Measurements from ENCODE around the gene PAK1IP1. TPM values are rescaled to one million over a fixed set of nuclear protein-coding genes. Genes with fewer than 3 reads are reported as not detected.

PAK1IP1 gene
- total RNA-seq (10 to 100 TPM in 1 of 9 donors, 1 to 10 TPM in 8; 6.1 to 12.7 (median 8.7) TPM), polyA plus RNA-seq (10 to 100 TPM in 1 of 2 donors, 1 to 10 TPM in 1; 7.9 to 21.0 TPM)
- long read RNA-seq, donor 1, transcript PAK1IP1-201 (10 exons, 1,800 nt) = major isoform, 7 of 11 reads
- long read RNA-seq, donor 1, partial matches to known transcripts = 0 of 11 reads
- long read RNA-seq, donor 1, other reads (novel, unspliced or antisense) = 4 of 11 reads
- long read RNA-seq, donor 2, transcript PAK1IP1-201 (10 exons, 1,800 nt) = major isoform, 20 of 27 reads
- long read RNA-seq, donor 2, partial matches to known transcripts = 1 of 27 reads
- long read RNA-seq, donor 2, other reads (novel, unspliced or antisense) = 6 of 27 reads
- long read RNA-seq, donor 3, transcript PAK1IP1-201 (10 exons, 1,800 nt) = major isoform, 13 of 14 reads
- long read RNA-seq, donor 3, partial matches to known transcripts = 0 of 14 reads
- long read RNA-seq, donor 3, other reads (novel, unspliced or antisense) = 1 of 14 reads

DNA sequence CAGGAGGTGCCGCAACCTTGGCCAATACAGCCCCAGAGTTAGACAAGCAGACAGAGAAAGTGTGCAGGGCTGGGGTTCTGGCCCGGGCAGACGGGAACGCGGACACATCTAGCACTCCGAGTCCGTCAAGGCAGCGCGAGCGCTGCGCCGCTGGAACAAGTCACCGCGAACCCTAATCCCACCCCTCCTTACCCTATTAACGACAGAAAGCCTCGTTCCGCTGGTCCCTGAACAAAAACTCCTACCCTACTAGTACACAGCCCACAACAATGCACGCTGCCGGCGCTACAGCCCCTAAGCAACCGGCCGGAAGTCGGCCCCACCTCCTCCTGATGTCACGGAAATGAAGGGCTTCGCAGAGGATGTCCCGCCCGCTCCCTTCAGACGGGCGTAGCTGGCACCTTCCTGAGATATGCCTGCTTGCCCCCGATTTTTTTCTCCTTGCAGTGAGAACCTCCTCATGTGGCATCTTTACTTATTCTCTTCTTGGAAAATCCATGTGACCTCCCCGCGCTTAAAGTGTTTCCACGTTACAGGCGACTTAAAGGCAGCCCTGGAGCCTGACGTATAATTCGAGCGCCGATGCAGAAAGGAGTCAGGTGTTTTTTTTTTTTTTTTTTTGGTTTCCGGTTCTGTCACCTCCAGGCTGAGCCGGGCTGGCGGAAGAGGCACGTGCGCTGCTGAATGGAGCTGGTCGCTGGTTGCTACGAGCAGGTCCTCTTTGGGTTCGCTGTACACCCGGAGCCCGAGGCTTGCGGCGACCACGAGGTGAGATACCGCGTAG, at the start of gene PAK1IP1, which contains the start of gene C6orf52:
TSS of gene PAK1IP1 (plus strand) at position 671 of the 784 bp plus-strand sequence. CDS start at position 685, 14 bp downstream.
TSS of gene C6orf52 (minus strand) at position 315 of the 784 bp plus-strand sequence. CDS start 7,066 bp downstream, outside the sequence.
- TF ChIP-seq, protein P1, sequence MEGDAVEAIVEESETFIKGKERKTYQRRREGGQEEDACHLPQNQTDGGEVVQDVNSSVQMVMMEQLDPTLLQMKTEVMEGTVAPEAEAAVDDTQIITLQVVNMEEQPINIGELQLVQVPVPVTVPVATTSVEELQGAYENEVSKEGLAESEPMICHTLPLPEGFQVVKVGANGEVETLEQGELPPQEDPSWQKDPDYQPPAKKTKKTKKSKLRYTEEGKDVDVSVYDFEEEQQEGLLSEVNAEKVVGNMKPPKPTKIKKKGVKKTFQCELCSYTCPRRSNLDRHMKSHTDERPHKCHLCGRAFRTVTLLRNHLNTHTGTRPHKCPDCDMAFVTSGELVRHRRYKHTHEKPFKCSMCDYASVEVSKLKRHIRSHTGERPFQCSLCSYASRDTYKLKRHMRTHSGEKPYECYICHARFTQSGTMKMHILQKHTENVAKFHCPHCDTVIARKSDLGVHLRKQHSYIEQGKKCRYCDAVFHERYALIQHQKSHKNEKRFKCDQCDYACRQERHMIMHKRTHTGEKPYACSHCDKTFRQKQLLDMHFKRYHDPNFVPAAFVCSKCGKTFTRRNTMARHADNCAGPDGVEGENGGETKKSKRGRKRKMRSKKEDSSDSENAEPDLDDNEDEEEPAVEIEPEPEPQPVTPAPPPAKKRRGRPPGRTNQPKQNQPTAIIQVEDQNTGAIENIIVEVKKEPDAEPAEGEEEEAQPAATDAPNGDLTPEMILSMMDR (IDR thresholded peaks at IDR 0.05) = no peak
- peak; percentile 23 to 84 for TF ChIP-seq POLR2A (IDR thresholded peaks at IDR 0.05)
- H3K4me1 ChIP-seq = peaks cover 0 to 32% (median 18%) of the 10 kb centered on the region in 12 donors
- H3K9me3 ChIP-seq = no peaks in the 10 kb centered on the region
- WGBS, 4 donors = 0 to 1% (median 0%) methylated on average over 50 to 53 of the region's 53 CpGs
- ATAC-seq = peak; percentile 99 to 100 (median 100)
- peak within 1 kb of the TSS; percentile 59 to 92 (median 77) for H3K4me3 ChIP-seq
- DNase-seq = peak; percentile 93 to 96 (median 94)
- H3K27ac ChIP-seq = peak within 1 kb of the TSS; percentile 82 to 98 (median 96)
- no peaks in the 10 kb centered on the region for H3K27me3 ChIP-seq
- H3K36me3 ChIP-seq = peaks cover 0 to 25% (median 19%) of the 10 kb centered on the region in 9 donors
- intact Hi-C loops (cut with DNase I) = loop anchor here (1.0 to 10.0 kb wide), 14 partner anchors 28 to 190 kb away; partner anchors contain the start of genes TMEM14B (in 7 of the 10) and TMEM14C (in 1 of the 10)

DNA sequence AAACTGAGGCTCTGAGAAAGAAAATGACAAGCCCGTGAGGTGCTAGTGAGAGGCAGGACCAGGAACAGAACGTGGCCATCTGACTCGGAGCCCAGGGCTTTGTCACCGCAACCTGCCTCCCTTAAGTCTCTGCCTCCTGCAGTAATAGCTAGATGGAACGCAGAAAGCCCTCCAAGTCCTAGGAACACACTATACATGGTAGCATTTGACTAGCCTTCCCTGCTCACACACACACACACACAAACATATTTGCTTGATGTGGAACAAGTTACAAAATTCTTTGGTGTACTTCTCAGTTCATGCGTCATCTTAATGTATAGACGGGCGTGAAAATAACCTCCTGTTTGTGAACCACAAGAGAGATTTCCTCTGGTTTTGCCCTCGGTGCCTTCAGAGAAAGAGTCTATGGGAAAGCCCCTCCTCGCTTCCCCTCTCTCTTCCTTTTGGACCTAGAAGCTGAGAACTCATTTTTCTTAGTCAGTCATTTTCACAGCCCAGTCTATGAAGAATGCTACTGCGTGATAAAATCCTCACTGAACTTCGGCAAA, 39.2 kb upstream of the PAK1IP1 start:
- no peaks in the 10 kb centered on the region for H3K36me3 ChIP-seq
- TF ChIP-seq, protein P1 (IDR thresholded peaks at IDR 0.05) = no peak
- no peak for TF ChIP-seq POLR2A (IDR thresholded peaks at IDR 0.05)
- H3K27ac ChIP-seq = no peak overlapping the region
- DNase-seq (no peak), ATAC-seq (no peak)
- no peaks in the 10 kb centered on the region for H3K9me3 ChIP-seq
- H3K27me3 ChIP-seq = no peaks in the 10 kb centered on the region
- intact Hi-C loops (cut with DNase I) = no loop called here
- WGBS, 4 donors = 69 to 75% (median 73%) methylated on average over 12 of the region's 12 CpGs
- peaks cover 0 to 12% (median 0%) of the 10 kb centered on the region in 12 donors for H3K4me1 ChIP-seq
- H3K4me3 ChIP-seq = no peak overlapping the region

GRCh38 chr6:10658910-10659698, 35.7 kb upstream of the PAK1IP1 start:
- H3K4me3 ChIP-seq = peak overlapping the region in 8 of 12 donors; percentile 20 to 56 (median 44)
- H3K4me1 ChIP-seq = peaks cover 0 to 12% (median 0%) of the 10 kb centered on the region in 12 donors
- 80 to 88% (median 88%) methylated on average over 24 of the region's 24 CpGs for WGBS, 4 donors
- no peaks in the 10 kb centered on the region for H3K27me3 ChIP-seq
- no peak overlapping the region for H3K27ac ChIP-seq
- TF ChIP-seq, protein P1 (IDR thresholded peaks at IDR 0.05) = no peak
- no peak for TF ChIP-seq POLR2A (IDR thresholded peaks at IDR 0.05)
- intact Hi-C loops (cut with DNase I) = no loop called here
- no peaks in the 10 kb centered on the region for H3K9me3 ChIP-seq
- DNase-seq (no peak), ATAC-seq (no peak)
- H3K36me3 ChIP-seq = no peaks in the 10 kb centered on the region

All from heart left ventricle (tissue), 16 donors.